Mesenchymal stem cell (in vitro differentiated cells and primary cell): ENCODE data around the gene NRIP2.

Experiments used
- DNase-seq: peaks from one replicate; pipeline ENCODE4 v3.0.0-alpha.2; 2013
- H2AFZ ChIP-seq: one replicate; pipeline ENCODE4 v1.6.1; 2013; ENCODE audit warnings: low read depth, mild to moderate bottlenecking, control low read depth, inconsistent platforms, low read length, moderate library complexity
- H2AK5ac ChIP-seq: 2 replicates; pipeline ENCODE4 v1.6.1; 2013; ENCODE audit warnings: low read length, moderate library complexity, mild to moderate bottlenecking, inconsistent platforms; ENCODE audit not compliant: severe bottlenecking
- H2BK120ac ChIP-seq: one replicate; pipeline ENCODE4 v1.6.1; 2013; ENCODE audit warnings: low read depth, mild to moderate bottlenecking, inconsistent platforms, low read length, moderate library complexity
- H2BK12ac ChIP-seq, 2 experiments: one replicate each; pipeline ENCODE4 v1.6.1; 2013; ENCODE audit warnings: inconsistent platforms in 2 of 2, low read length in 2 of 2, mild to moderate bottlenecking in 2 of 2, moderate library complexity in 2 of 2, control low read depth in 1 of 2
- H2BK15ac ChIP-seq: one replicate; pipeline ENCODE4 v1.6.1; 2013; ENCODE audit warnings: mild to moderate bottlenecking, low read depth, inconsistent platforms; ENCODE audit not compliant: poor library complexity, severe bottlenecking
- H2BK5ac ChIP-seq: 2 replicates; pipeline ENCODE4 v1.6.1; 2013; ENCODE audit warnings: low read depth, mild to moderate bottlenecking, low read length, control low read depth, inconsistent platforms; ENCODE audit not compliant: poor library complexity, severe bottlenecking
- H3K14ac ChIP-seq, 2 experiments: one replicate each; pipeline ENCODE4 v1.6.1; 2013; ENCODE audit warnings: inconsistent platforms in 2 of 2, low read length in 2 of 2, control low read depth in 1 of 2, mild to moderate bottlenecking in 1 of 2, moderate library complexity in 1 of 2
- H3K18ac ChIP-seq, 2 experiments: one replicate each; pipeline ENCODE4 v1.6.1; 2013; ENCODE audit warnings: inconsistent platforms in 2 of 2, low read length in 2 of 2, control low read depth in 1 of 2, low read depth in 1 of 2, mild to moderate bottlenecking in 1 of 2
- H3K23ac ChIP-seq, 2 experiments: one replicate each; pipeline ENCODE4 v1.6.1; 2013; ENCODE audit warnings: inconsistent platforms in 2 of 2, low read length in 2 of 2, mild to moderate bottlenecking in 2 of 2, moderate library complexity in 2 of 2, control low read depth in 1 of 2
- H3K27ac ChIP-seq: 2 replicates; pipeline ENCODE4 v1.5.1; 2013; ENCODE audit warnings: mild to moderate bottlenecking, moderate library complexity, low read length, control low read depth, inconsistent platforms; ENCODE audit not compliant: poor library complexity, severe bottlenecking
- H3K27me3 ChIP-seq, 2 experiments: 2 replicates each; pipeline versions ENCODE4 v1.6.1 to v1.7.0; 2013; ENCODE audit warnings: low read length in 2 of 2, mild to moderate bottlenecking in 2 of 2, moderate library complexity in 2 of 2, control low read depth in 1 of 2, inconsistent platforms in 1 of 2; ENCODE audit not compliant: control insufficient read depth in 1 of 2, insufficient read depth in 1 of 2
- H3K36me3 ChIP-seq, 2 experiments: 2 replicates each; pipeline versions ENCODE4 v1.6.1 to v1.7.0; 2013; ENCODE audit warnings: low read length in 2 of 2, control low read depth in 1 of 2, inconsistent platforms in 1 of 2, low read depth in 1 of 2, mild to moderate bottlenecking in 1 of 2; ENCODE audit not compliant: insufficient read depth in 2 of 2, control insufficient read depth in 1 of 2
- H3K4ac ChIP-seq, 2 experiments: one replicate each; pipeline ENCODE4 v1.6.1; 2013; ENCODE audit warnings: inconsistent platforms in 2 of 2, low read length in 2 of 2, mild to moderate bottlenecking in 2 of 2, moderate library complexity in 2 of 2, control low read depth in 1 of 2, low read depth in 1 of 2
- H3K4me1 ChIP-seq: 2 replicates; pipeline ENCODE4 v1.6.1; 2013; ENCODE audit warnings: low read depth, low read length, control low read depth; ENCODE audit not compliant: control insufficient read depth, insufficient read depth
- H3K4me2 ChIP-seq: 2 replicates; pipeline ENCODE4 v1.6.1; 2013; ENCODE audit warnings: low read length, mild to moderate bottlenecking, inconsistent platforms; ENCODE audit not compliant: poor library complexity, severe bottlenecking
- H3K4me3 ChIP-seq, 2 experiments: 2 replicates each; pipeline versions ENCODE4 v1.5.1 to v1.7.0; 2013; ENCODE audit warnings: low read length in 2 of 2, mild to moderate bottlenecking in 2 of 2, control low read depth in 1 of 2, low read depth in 1 of 2; ENCODE audit not compliant: insufficient read depth in 1 of 2
- H3K79me1 ChIP-seq: replicated peaks from 2 replicates; pipeline ENCODE4 v1.6.1; 2013; ENCODE audit warnings: mild to moderate bottlenecking, control low read depth, low read length, inconsistent platforms; ENCODE audit not compliant: poor library complexity, severe bottlenecking
- H3K9ac ChIP-seq: 2 replicates; pipeline ENCODE4 v1.7.0; 2013; ENCODE audit warnings: mild to moderate bottlenecking, low read length, moderate library complexity
- H3K9me3 ChIP-seq: 2 replicates; pipeline ENCODE4 v1.7.0; 2013; ENCODE audit warnings: mild to moderate bottlenecking, low read length; ENCODE audit not compliant: control insufficient read depth
- H4K8ac ChIP-seq: one replicate; pipeline ENCODE4 v1.6.1; 2013; ENCODE audit warnings: inconsistent platforms, mild to moderate bottlenecking, low read length, moderate library complexity
- H4K91ac ChIP-seq: one replicate; pipeline ENCODE4 v1.6.1; 2013; ENCODE audit warnings: mild to moderate bottlenecking, low read length, inconsistent platforms
- WGBS: methylation state at CpG from one replicate; pipeline ENCODE4 v1.1.7; 2013; ENCODE audit warnings: mixed read lengths; 5-methylcytosine and 5-hydroxymethylcytosine counted together

Gene NRIP2

GRCh38 chr12:2833327-2833726 is 1.5 kb downstream of the NRIP2 start:
- Histone ChIP-seq H3K4me2 (no peak overlapping the region), H2AFZ (no peak overlapping the region), H3K9me3 (no peaks in the 10 kb centered on the region), H3K23ac (no peak overlapping the region), H2BK120ac (no peak overlapping the region), H3K18ac (no peak overlapping the region), H3K4ac (no peak overlapping the region), H4K91ac (no peak overlapping the region), H2BK5ac (no peak overlapping the region), H3K79me1 (no peaks in the 10 kb centered on the region), H3K27me3 (peaks cover 20 to 31% of the 10 kb centered on the region in 2 experiments), H3K27ac (no peak overlapping the region), H3K14ac (no peak overlapping the region), H2BK15ac (no peak overlapping the region), H2BK12ac (no peak overlapping the region), H3K4me1 (peaks cover 10% of the 10 kb centered on the region), H2AK5ac (no peak overlapping the region), H4K8ac (no peak overlapping the region), H3K36me3 (peaks cover 7 to 20% of the 10 kb centered on the region in 2 experiments), H3K4me3 (no peak overlapping the region), H3K9ac (no peak overlapping the region)
- DNase-seq: no peak
- WGBS: 85% methylated on average over 4 of the region's 5 CpGs

DNA sequence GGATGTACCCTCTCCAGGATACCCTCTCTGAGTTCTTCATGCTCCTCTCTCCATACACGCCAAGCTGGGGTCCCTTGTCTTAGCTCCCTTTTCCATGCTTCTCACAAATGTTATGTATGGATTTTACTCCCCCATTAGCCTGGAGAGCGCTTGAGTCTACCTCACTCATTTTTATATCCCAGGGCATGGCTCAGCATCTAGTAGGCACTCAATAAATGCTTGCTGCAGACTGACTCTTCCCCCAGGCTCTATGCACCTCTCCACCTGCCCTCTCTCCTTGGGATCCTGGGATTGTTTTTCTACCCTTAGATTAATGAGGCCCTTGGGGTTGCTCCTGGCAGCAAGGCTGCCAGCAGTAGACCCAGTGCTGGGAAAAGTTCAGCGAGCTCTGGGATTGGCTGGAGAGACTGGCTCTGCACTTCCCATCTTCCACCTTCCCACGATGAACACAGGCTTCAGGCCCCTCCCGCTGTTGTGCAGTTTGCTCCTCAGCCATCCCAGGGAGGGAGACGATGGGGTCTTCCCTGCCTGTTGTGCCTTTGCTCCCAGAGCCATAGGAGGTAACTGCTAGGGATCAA is 2.2 kb downstream of the NRIP2 start:
- Histone ChIP-seq H3K36me3 (peaks cover 13 to 27% of the 10 kb centered on the region in 2 experiments), H2BK12ac (no peak overlapping the region), H2AFZ (no peak overlapping the region), H3K14ac (no peak overlapping the region), H3K9me3 (no peaks in the 10 kb centered on the region), H2BK120ac (no peak overlapping the region), H2BK15ac (no peak overlapping the region), H4K91ac (no peak overlapping the region), H3K4me1 (peaks cover 10% of the 10 kb centered on the region), H3K4ac (no peak overlapping the region), H3K9ac (no peak overlapping the region), H3K4me3 (no peak overlapping the region), H3K23ac (no peak overlapping the region), H4K8ac (no peak overlapping the region), H2BK5ac (no peak overlapping the region), H2AK5ac (no peak overlapping the region), H3K18ac (no peak overlapping the region), H3K79me1 (no peaks in the 10 kb centered on the region), H3K27ac (no peak overlapping the region), H3K27me3 (peaks cover 20 to 31% of the 10 kb centered on the region in 2 experiments), H3K4me2 (no peak overlapping the region)
- 94% methylated on average over 6 of the region's 6 CpGs for WGBS
- no peak for DNase-seq

DNA sequence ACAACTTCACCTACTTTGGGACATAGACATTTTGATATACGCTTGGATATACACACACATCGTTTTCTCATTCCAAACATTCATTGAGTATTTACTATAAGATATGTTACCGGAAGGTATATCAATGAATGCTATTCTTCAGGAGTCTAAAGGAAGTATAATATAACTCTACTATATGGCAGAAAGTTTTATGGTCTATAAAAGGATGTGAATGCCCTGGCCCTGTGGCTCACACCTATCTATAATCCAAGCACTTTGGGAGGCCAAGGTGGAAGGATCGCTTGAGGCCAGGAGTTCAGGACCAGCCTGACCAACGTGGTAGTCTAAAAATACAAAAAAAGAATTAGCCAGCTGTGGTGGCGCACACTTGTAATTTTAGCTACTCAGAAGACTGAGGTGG is 5.6 kb downstream of the NRIP2 start:
- peaks cover 1 to 15% of the 10 kb centered on the region in 2 experiments for H3K27me3 ChIP-seq
- H2BK15ac ChIP-seq: no peak overlapping the region
- H2BK120ac ChIP-seq: no peak overlapping the region
- H2AFZ ChIP-seq: no peak overlapping the region
- no peak overlapping the region for H3K23ac ChIP-seq
- no peak overlapping the region for H2AK5ac ChIP-seq
- no peak overlapping the region for H3K27ac ChIP-seq
- H2BK12ac ChIP-seq: no peak overlapping the region
- no peaks in the 10 kb centered on the region for H3K9me3 ChIP-seq
- H3K79me1 ChIP-seq: no peaks in the 10 kb centered on the region
- H3K9ac ChIP-seq: no peak overlapping the region
- peaks cover 42 to 60% of the 10 kb centered on the region in 2 experiments for H3K36me3 ChIP-seq
- no peak overlapping the region for H3K18ac ChIP-seq
- WGBS: 94% methylated on average over 3 of the region's 6 CpGs
- no peak overlapping the region for H3K14ac ChIP-seq
- H4K91ac ChIP-seq: no peak overlapping the region
- no peak overlapping the region for H3K4ac ChIP-seq
- no peak overlapping the region for H3K4me2 ChIP-seq
- peaks cover 7% of the 10 kb centered on the region for H3K4me1 ChIP-seq
- no peak overlapping the region for H4K8ac ChIP-seq
- no peak for DNase-seq
- H2BK5ac ChIP-seq: no peak overlapping the region
- no peak overlapping the region for H3K4me3 ChIP-seq

- Histone ChIP-seq H3K36me3 (peaks cover 55 to 84% of the 10 kb centered on the region in 2 experiments), H3K79me1 (no peaks in the 10 kb centered on the region), H3K27me3 (no peaks in the 10 kb centered on the region), H2BK15ac (no peak overlapping the region), H3K27ac (no peak overlapping the region), H3K4me3 (no peak overlapping the region), H3K18ac (no peak overlapping the region), H2AFZ (no peak overlapping the region), H3K14ac (no peak overlapping the region), H2BK120ac (no peak overlapping the region), H3K4me2 (no peak overlapping the region), H3K9me3 (no peaks in the 10 kb centered on the region), H4K91ac (no peak overlapping the region), H3K9ac (no peak overlapping the region), H3K4ac (no peak overlapping the region), H3K23ac (no peak overlapping the region), H2BK5ac (no peak overlapping the region), H3K4me1 (peaks cover 7% of the 10 kb centered on the region), H2AK5ac (no peak overlapping the region), H2BK12ac (no peak overlapping the region), H4K8ac (no peak overlapping the region)
- WGBS: 91% methylated on average over 14 of the region's 14 CpGs
- DNase-seq: no peak
Measured at GRCh38 chr12:2826721-2827515, 7.9 kb downstream of the NRIP2 start.
